ES-I3 (cell line): Measurements from ENCODE around the gene BUB1B.
"Not testable (repeated sequence)": the region's sequence is repeated elsewhere in the genome, so short reads cannot be mapped to it uniquely, and the experiment has no call there.

Experiments
- H3K36me3 ChIP-seq: 2 replicates; pipeline ENCODE4 v1.6.1; 2013; ENCODE audit warnings: mild to moderate bottlenecking, low read length, control low read depth, moderate library complexity; ENCODE audit not compliant: insufficient read depth
- H3K4me1 ChIP-seq: 2 replicates; pipeline ENCODE4 v1.6.1; 2013; ENCODE audit warnings: mild to moderate bottlenecking, control low read depth, low read length; ENCODE audit not compliant: insufficient read depth
- H3K9ac ChIP-seq: 2 replicates; pipeline ENCODE4 v1.6.1; 2013; ENCODE audit warnings: low read depth, mild to moderate bottlenecking, low read length, moderate library complexity
- H3K9me3 ChIP-seq: 2 replicates; pipeline ENCODE4 v1.6.1; 2013; ENCODE audit warnings: mild to moderate bottlenecking, low read length, moderate library complexity; ENCODE audit not compliant: control insufficient read depth, insufficient read depth

BUB1B gene

GRCh38 chr15:40160689-40161688 lies at the start of gene BUB1B:
Gene BUB1B (plus strand): TSS chr15:40161069. CDS start chr15:40161221, 152 bp downstream.
- no peaks in the 10 kb centered on the region for H3K9me3 ChIP-seq
- peaks cover 7% of the 10 kb centered on the region; the same call in 1 of the 2 replicates for H3K4me1 ChIP-seq
- peaks cover 3% of the 10 kb centered on the region; the same call in 1 of the 2 replicates for H3K36me3 ChIP-seq
- peak within 1 kb of the TSS; percentile 81 for H3K9ac ChIP-seq

DNA sequence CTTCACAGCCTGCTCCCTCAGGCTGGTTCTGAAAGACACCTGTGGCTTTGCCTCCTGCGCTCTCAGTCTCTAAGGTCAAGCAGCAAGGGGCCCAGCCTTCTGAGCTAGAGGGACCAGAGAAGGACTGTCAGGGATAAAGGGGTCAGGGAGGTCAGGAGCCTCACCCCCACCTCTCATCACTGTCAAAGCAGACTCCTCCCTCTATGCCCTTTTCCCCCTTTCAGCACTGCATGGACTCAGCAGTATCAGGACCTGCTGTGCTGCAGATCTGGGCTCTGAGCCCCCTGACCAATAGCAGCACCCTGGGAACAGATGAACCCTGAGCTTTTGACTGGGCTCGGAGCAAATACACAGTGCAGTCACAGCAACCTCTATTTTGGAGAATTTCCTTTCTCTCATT lies 49.0 kb upstream of the BUB1B start:
- no peaks in the 10 kb centered on the region for H3K36me3 ChIP-seq
- peaks cover 14% of the 10 kb centered on the region; the same call in 1 of the 2 replicates for H3K4me1 ChIP-seq
- H3K9ac ChIP-seq: no peak overlapping the region
- H3K9me3 ChIP-seq: no peaks in the 10 kb centered on the region

DNA sequence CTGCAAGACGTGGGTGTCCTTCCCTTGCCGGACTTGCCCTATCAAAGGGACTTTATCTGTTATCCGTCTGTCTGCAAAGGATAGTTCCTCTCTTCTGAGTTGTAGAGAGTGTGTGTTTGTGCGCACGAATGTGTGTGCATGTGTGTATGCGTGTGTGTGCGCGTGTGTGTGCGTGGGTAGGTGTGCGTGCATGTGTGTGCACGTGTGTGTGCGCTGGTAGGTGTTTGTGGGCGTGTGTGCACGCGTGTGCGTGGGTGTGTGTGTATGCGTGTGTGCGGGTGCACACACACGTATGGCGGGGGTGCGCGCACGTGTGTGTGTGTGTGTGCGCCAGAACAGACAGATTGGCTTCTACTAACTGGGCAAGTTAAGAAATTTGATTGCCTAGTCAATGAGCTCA lies 48.1 kb upstream of the BUB1B start:
- Histone ChIP-seq H3K36me3 (no peaks in the 10 kb centered on the region), H3K9ac (no peak overlapping the region), H3K9me3 (no peaks in the 10 kb centered on the region), H3K4me1 (peaks cover 7% of the 10 kb centered on the region; the same call in 1 of the 2 replicates)

- no peaks in the 10 kb centered on the region for H3K9me3 ChIP-seq
- H3K36me3 ChIP-seq: no peaks in the 10 kb centered on the region
- peaks cover 7% of the 10 kb centered on the region; the same call in 1 of the 2 replicates for H3K4me1 ChIP-seq
- H3K9ac ChIP-seq: no peak overlapping the region
These were observed 46.7 kb upstream of the BUB1B start for GRCh38 chr15:40114218-40114617.

- not testable (repeated sequence) for H3K9ac ChIP-seq, H3K36me3 ChIP-seq, H3K9me3 ChIP-seq, H3K4me1 ChIP-seq
These were observed 45.8 kb upstream of the BUB1B start for GRCh38 chr15:40115106-40115505.

DNA sequence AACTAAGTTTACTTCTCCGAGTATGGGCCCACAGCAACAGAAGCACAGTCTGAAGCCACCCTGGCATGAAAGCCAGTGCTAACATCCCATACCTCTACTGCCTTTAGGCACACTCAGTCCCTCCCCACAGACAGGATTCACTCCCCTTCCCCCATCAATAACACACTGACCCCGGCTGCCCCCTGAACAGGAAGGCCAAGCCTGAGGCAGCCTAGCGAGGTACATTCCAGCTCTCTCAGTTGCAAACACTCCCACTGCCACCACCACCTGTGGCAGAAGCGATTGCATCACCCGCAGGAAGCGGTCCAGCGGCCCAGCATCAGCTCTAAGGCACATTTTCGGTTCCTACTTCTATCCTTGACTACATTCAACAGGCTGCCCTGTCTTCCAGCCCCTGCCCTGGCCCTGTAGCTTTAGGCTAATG lies 45.2 kb upstream of the BUB1B start:
- Histone ChIP-seq H3K36me3 (no peaks in the 10 kb centered on the region), H3K9ac (no peak overlapping the region), H3K9me3 (no peaks in the 10 kb centered on the region), H3K4me1 (peaks cover 7% of the 10 kb centered on the region; the same call in 1 of the 2 replicates)

GRCh38 chr15:40118473-40118872 lies 42.4 kb upstream of the BUB1B start:
- no peaks in the 10 kb centered on the region for H3K9me3 ChIP-seq
- H3K36me3 ChIP-seq: no peaks in the 10 kb centered on the region
- H3K9ac ChIP-seq: no peak overlapping the region
- H3K4me1 ChIP-seq: peaks cover 7% of the 10 kb centered on the region; the same call in 1 of the 2 replicates

- Histone ChIP-seq H3K9ac (no peak overlapping the region), H3K4me1 (no peaks in the 10 kb centered on the region), H3K36me3 (no peaks in the 10 kb centered on the region), H3K9me3 (no peaks in the 10 kb centered on the region)
These were observed 38.8 kb upstream of the BUB1B start for GRCh38 chr15:40121911-40122638.

DNA sequence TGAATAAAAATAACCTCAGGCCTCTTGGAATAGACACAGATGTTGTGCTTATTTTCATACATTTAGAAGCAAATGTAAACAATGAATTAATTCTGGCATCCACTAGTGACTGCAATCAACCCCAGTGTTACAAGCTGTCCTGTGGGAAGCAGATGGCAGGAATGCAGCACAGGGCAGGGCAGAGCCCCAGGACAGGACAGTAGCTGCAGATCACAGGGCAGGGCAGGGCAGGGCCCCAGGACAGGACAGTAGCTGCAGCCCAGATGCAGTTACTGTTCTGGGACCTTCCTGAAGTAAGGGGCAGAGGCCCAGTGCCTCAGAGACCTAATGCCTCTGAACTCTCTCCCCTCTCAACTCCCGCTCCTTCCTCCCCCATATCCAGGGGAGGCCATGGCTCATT lies 37.9 kb upstream of the BUB1B start:
- H3K9me3 ChIP-seq, H3K36me3 ChIP-seq, H3K4me1 ChIP-seq, H3K9ac ChIP-seq: not testable (repeated sequence)

GRCh38 chr15:40123863-40124262 lies 37.0 kb upstream of the BUB1B start:
- H3K36me3 ChIP-seq, H3K9ac ChIP-seq, H3K4me1 ChIP-seq, H3K9me3 ChIP-seq: not testable (repeated sequence)

DNA sequence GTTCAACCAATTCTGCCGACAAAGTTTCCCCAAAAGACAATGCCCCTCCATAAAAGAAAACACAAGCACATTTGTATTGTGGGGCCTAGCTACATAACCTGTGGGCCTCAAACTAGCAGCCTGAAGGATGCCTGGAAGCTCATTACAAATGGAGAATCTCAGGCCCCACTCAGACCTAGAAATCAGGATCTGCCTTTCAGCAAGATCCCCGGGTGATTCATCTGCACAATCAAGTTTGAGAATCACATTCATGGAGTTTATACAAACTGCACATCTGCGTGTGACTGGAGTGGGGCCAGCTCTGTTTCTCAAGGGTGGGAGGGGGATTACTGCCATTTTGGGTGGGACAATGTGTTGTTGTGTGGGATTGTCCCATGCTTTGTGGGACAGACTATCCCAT lies 36.5 kb upstream of the BUB1B start:
- H3K9ac ChIP-seq, H3K9me3 ChIP-seq, H3K4me1 ChIP-seq, H3K36me3 ChIP-seq: not testable (repeated sequence)

DNA sequence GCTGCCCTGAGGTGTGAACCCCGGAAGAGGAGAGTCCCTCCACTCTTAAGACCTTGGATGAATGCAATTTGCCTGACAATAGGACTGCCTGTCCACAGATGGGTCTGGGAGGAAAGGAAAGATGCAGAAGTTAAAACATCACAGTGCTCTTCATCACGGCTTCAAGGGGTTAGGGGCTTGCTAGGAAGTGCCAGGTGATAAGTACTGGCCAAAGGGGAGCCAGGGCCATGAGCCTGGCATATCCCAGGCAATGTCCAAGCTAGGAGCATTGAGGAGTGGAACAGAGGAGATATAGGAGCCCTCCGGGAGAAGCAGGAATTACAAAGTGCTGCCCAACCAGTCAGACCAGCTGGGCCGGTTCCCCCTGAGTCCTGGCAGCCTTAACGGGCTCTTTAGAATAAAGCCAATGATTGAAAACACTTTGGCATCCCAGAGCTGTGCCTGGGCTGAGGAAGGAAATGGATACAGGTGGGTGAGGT lies 36.0 kb upstream of the BUB1B start:
- H3K9ac ChIP-seq, H3K36me3 ChIP-seq, H3K9me3 ChIP-seq, H3K4me1 ChIP-seq: not testable (repeated sequence)

DNA sequence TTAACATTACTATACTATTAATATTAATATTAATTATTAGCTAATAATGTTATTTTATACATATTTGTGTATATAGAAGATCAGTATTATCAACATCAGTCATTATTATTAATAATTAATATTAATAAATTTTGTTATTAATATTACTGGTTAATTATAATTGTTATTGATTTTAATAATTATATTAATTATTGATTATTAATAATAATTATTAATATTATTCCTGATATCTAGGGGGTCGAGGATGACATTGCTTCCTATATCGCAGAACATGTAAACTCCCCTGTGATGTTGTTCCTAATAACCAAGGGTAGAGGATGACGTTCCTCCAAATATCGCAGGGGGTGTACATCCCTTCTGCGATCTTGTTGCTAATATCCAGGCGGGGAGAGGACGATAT lies 34.9 kb upstream of the BUB1B start:
- no peaks in the 10 kb centered on the region for H3K4me1 ChIP-seq
- H3K36me3 ChIP-seq: no peaks in the 10 kb centered on the region
- H3K9me3 ChIP-seq: no peaks in the 10 kb centered on the region
- H3K9ac ChIP-seq: no peak overlapping the region

DNA sequence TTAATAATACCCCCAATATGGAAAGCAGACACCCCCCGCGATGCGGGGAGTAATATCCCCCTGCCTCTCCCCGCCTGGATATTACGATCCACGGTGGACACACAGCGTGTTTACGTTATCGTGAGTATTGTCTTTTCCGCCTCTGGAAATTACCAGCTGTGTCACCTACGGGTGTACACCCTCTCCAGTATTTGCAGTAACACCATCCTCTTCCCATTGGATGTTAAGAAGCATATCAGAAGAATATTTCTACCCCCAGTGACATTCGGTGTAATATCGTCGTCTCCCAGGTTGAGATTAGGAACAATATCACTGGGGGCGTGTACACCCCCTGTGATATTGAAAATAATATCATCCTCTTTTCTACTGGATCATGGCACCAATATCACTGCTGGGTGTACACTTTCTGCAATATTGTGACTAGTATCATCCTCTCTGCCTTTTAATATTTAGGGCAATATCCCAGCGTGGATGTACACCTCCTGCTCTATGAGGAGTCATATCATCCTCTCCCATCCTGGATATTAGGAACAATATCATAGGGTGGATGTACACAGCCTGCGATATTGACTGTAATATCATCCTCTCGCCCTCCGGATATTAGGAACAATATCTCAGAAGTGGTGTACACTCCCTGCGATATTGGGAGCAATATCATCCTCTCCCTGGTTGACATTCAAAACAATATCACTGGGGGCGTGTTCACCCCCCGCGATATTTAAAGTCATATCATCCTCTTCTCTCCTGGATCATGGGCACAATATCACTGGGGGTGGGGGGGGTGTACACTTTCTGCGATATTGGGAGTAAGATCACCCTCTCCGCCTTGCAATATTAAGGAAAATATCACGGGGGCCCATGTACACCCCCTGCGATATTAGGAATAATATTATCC lies 31.9 kb upstream of the BUB1B start:
- Histone ChIP-seq H3K36me3 (no peaks in the 10 kb centered on the region), H3K9me3 (no peaks in the 10 kb centered on the region), H3K9ac (no peak overlapping the region), H3K4me1 (no peaks in the 10 kb centered on the region)
